SK-N-MC (cell line): Measurements from ENCODE around the gene EMP1.

Source experiments
- EZH2 ChIP-seq: fragments of 200-600 bp; sonication (generic); IDR thresholded peaks from one replicate; pipeline ENCODE4 v1.6.1; 2017; ENCODE audit warnings: antibody characterized with exemption
- POLR2AphosphoS5 ChIP-seq: IDR thresholded peaks from 2 replicates; pipeline ENCODE4 v1.6.1; 2012; ENCODE audit warnings: mild to moderate bottlenecking, low read depth, low read length, borderline replicate concordance

DNA sequence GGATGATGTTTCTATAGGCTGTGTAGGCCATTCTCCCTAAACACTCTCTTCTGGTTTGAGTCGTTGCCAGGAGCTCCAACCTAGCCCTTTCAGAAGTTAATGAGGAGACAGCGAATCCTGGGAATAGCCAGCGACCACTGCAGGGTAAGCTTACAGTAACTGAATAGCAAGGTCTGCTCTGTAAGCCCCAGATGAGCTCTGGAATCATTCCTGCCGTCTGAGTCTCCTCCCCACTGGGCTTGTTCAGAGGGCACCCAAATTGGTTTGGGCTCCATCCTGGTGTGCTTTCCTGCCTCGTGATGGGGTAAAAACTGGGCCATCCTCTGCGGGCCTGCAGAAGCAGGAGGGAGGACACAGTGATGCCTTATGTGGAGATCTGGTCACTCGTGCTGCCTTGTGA, 43.3 kb upstream of the EMP1 start:
- TF ChIP-seq POLR2AphosphoS5, result no peak
- TF ChIP-seq EZH2, result no peak
